Kidney (tissue), 14 donors: Measurements from ENCODE around the gene C10orf90. TPM values are rescaled to one million over a fixed set of nuclear protein-coding genes. Genes with fewer than 3 reads are reported as not detected.

Experiments
- DNase-seq, 5 donors: peaks; one replicate each; pipeline ENCODE4 v3.0.0-alpha.2; 2013 to 2020
- FAIRE-seq: peaks from 2 replicates; lab custom pipeline; 2012; peaks lifted over from hg19 to GRCh38; lab: Jason Lieb, UNC
- H3K27ac ChIP-seq, 2 donors: one replicate each; pipeline ENCODE4 v1.7.0; 2013; ENCODE audit warnings: low read depth in 2 of 2, low read length in 2 of 2, inconsistent platforms in 1 of 2
- H3K27me3 ChIP-seq: one replicate; pipeline ENCODE4 v1.7.1; 2013; ENCODE audit warnings: low read length, inconsistent platforms; ENCODE audit not compliant: control insufficient read depth, insufficient read depth
- H3K36me3 ChIP-seq, 3 donors: one replicate each; pipeline versions ENCODE4 v1.7.0 to v1.7.1; 2013; ENCODE audit warnings: low read length in 3 of 3, control low read depth in 1 of 3, inconsistent platforms in 1 of 3; ENCODE audit not compliant: insufficient read depth in 3 of 3, control insufficient read depth in 2 of 3
- H3K4me1 ChIP-seq, 3 donors: one replicate each; pipeline versions ENCODE4 v1.7.0 to v1.7.1; 2013; ENCODE audit warnings: low read length in 3 of 3, inconsistent platforms in 1 of 3, low read depth in 1 of 3; ENCODE audit not compliant: control insufficient read depth in 2 of 3, insufficient read depth in 2 of 3
- H3K4me3 ChIP-seq, 3 donors: one replicate each; pipeline versions ENCODE4 v1.7.0 to v1.8.1; 2013; ENCODE audit warnings: low read length in 3 of 3, control low read depth in 1 of 3, inconsistent platforms in 1 of 3
- H3K9ac ChIP-seq, 3 donors: one replicate each; pipeline versions ENCODE4 v1.7.0 to v1.7.1; 2013; ENCODE audit warnings: low read length in 3 of 3, control low read depth in 1 of 3, inconsistent platforms in 1 of 3
- H3K9me3 ChIP-seq, 3 donors: one replicate each; pipeline versions ENCODE4 v1.7.0 to v1.7.1; 2013; ENCODE audit warnings: low read length in 3 of 3, control low read depth in 1 of 3, inconsistent platforms in 1 of 3; ENCODE audit not compliant: control insufficient read depth in 2 of 3, insufficient read depth in 1 of 3
- intact Hi-C: fragments of 100-400 bp; cut with DNase I; formaldehyde crosslinking; loops from one replicate; pipeline ENCODE4 v1.11.1; 2022
- polyA plus RNA-seq: library from polyadenylated mRNA; stranded (reverse); fragments of 350-450 nt; fragmentation: Illumina TruSeq; extraction: RNeasy Lipid Tissue Mini Kit (QIAGEN cat#74804); gene quantifications from one replicate; pipeline ENCODE4 v1.2.3, GENCODE V29; 2014; ENCODE audit warnings: low read depth, low replicate concordance; ENCODE audit not compliant: insufficient read depth
- total RNA-seq: library from RNA; stranded (reverse); fragmentation: NEBNext Ultra II Directional; extraction: Animal tissue kit (Norgen Biotek cat#: 25700); gene quantifications from one replicate; pipeline ENCODE4 v1.2.1, GENCODE V29; 2021
- TF ChIP-seq, protein P1 (sequence below): IDR thresholded peaks from 3 replicates; pipeline ENCODE4 v1.5.1; 2012; ENCODE audit warnings: mild to moderate bottlenecking, moderate library complexity, borderline replicate concordance; ENCODE audit not compliant: insufficient read depth; ENCODE audit errors: extremely low read depth
- donor health status: control.
- donor health status: control.
- donor health status: control.
- donor health status: control.
- donor health status: control.
- donor health status: DM: yes; HTN: yes; CAD: no.
- donor health status: Normal renal cell carcinoma (clear cell type).

Gene C10orf90
- total and polyA plus RNA-seq, 2 donors from 2014 or later, result 0.30 TPM; not detected in 1

DNA sequence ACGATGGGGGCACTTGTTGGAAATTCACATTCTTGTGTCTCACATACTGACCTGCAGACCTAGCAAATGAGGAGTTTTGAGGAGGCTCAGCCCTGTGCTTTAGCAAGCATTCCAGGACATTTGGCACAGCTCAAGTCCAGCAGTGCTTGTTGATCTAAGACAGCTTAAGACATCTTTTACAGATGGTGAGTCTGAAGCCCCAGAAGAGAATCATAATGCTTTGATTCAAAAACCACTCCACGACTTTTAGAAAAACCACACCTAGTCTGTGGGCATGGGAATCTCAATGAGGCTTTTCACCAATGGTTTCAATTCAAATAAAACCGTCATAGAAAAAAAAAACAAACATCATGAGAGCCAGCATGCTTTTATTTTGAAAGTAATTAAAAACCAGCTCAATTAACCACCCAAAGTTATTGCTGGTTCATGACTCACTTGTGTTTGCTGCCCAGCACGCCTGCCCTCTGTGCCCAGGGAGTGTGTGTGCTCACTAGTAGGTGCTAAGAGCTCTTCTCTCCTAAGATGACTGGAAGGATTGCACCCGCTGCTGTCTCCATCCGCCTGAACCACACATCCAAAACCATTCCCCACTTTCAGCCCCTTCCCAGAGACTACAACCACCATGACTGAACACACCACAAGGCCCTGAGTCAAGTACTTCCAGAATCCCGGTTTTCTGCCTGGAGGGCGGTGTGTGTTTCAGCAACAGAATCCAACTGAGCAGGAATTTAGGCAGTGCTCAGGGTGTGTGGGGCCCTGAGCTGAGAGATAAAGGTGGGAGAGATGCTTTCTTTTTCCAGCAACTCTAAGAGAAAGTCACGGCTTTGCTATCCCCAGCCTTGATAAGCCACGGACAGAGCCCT is 152.0 kb downstream of the C10orf90 start:
- FAIRE-seq (no peak), DNase-seq (no peak)
- Histone ChIP-seq H3K4me1 (no peaks in the 10 kb centered on the region), H3K9me3 (no peaks in the 10 kb centered on the region), H3K27ac (no peak overlapping the region), H3K27me3 (no peaks in the 10 kb centered on the region), H3K4me3 (no peak overlapping the region), H3K9ac (no peak overlapping the region), H3K36me3 (no peaks in the 10 kb centered on the region)
- intact Hi-C loops, result no loop called here
- TF ChIP-seq, protein P1, sequence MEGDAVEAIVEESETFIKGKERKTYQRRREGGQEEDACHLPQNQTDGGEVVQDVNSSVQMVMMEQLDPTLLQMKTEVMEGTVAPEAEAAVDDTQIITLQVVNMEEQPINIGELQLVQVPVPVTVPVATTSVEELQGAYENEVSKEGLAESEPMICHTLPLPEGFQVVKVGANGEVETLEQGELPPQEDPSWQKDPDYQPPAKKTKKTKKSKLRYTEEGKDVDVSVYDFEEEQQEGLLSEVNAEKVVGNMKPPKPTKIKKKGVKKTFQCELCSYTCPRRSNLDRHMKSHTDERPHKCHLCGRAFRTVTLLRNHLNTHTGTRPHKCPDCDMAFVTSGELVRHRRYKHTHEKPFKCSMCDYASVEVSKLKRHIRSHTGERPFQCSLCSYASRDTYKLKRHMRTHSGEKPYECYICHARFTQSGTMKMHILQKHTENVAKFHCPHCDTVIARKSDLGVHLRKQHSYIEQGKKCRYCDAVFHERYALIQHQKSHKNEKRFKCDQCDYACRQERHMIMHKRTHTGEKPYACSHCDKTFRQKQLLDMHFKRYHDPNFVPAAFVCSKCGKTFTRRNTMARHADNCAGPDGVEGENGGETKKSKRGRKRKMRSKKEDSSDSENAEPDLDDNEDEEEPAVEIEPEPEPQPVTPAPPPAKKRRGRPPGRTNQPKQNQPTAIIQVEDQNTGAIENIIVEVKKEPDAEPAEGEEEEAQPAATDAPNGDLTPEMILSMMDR, result no peak

DNA sequence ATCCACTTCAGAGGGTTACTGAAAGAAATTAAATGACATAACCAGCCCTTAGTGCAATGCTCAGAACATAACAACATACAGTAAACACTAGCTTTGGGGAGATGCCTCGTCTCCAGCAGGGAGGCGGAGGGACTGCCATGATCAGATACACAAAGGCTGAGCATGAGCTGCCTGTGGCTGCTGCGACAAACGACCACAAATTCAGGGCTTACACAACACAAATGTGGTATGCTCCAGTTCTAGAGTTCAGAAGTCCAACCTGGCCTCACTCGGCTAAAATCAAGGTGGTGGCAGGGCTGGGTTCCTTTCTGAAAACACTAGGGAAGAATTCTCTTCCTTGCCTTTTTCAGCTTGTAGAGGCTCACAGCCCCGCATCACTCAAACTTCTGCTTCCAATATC is 154.0 kb downstream of the C10orf90 start:
- Histone ChIP-seq H3K4me1 (no peaks in the 10 kb centered on the region), H3K4me3 (no peak overlapping the region), H3K27ac (no peak overlapping the region), H3K9ac (no peak overlapping the region), H3K36me3 (no peaks in the 10 kb centered on the region), H3K27me3 (no peaks in the 10 kb centered on the region), H3K9me3 (no peaks in the 10 kb centered on the region)
- FAIRE-seq (no peak), DNase-seq (no peak)
- TF ChIP-seq, protein P1, result no peak
- intact Hi-C loops, result no loop called here

DNA sequence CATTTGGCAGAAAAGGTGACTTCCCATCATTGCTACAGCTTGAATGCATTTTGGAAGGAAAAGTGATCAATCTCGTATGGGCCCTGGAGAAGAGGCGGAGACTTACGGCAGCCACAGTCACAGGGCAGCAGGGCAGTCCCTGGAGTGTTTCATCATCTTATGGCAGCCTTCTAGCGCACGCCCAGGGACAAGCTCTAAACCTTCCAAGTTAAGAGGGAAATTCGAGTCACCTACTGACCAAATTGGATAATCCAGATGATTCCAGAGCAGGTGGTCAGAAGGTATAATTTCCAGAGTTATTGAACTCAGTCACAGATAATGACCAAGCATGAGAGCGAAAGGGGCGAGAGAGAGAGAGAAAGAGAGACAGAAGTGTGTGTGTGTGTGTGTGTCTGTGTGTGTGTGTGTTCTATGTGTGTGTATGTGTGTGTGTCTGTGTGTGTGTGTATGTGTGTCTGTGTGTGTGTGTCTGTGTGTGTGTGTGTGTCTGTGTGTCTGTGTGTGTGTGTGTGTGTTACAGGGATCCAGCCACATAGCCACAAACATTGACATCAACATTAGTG is 158.5 kb downstream of the C10orf90 start:
- TF ChIP-seq, protein P1, result no peak
- H3K36me3 ChIP-seq, result no peaks in the 10 kb centered on the region
- no peaks in the 10 kb centered on the region for H3K9me3 ChIP-seq
- DNase-seq (no peak), FAIRE-seq (no peak)
- no peak overlapping the region for H3K27ac ChIP-seq
- H3K9ac ChIP-seq, result no peak overlapping the region
- intact Hi-C loops, result no loop called here
- H3K4me1 ChIP-seq, result no peaks in the 10 kb centered on the region
- H3K27me3 ChIP-seq, result no peaks in the 10 kb centered on the region
- no peak overlapping the region for H3K4me3 ChIP-seq
